Type B pancreatic cell (in vitro differentiated cells): Measurements from ENCODE around the gene KLHL29. TPM values are rescaled to one million over a fixed set of nuclear protein-coding genes. Genes with fewer than 3 reads are reported as not detected.
A peak's percentile ranks its signal among the peaks of the same experiment; 100 is the strongest.

Experiments
- DNase-seq: peaks from one replicate; pipeline ENCODE4 v3.0.0; 2021; ENCODE audit warnings: mixed read lengths; ENCODE audit not compliant: unreplicated experiment; ENCODE audit errors: extremely low spot score
- H3K27ac Mint-ChIP-seq: 2 replicates; pipeline ENCODE4 v1.8.0; 2021; ENCODE audit warnings: mild to moderate bottlenecking, mixed read lengths
- H3K27me3 Mint-ChIP-seq: 2 replicates; pipeline ENCODE4 v1.8.0; 2021; ENCODE audit warnings: mixed read lengths
- H3K36me3 Mint-ChIP-seq: 2 replicates; pipeline ENCODE4 v1.8.0; 2021; ENCODE audit warnings: mixed read lengths
- H3K4me1 Mint-ChIP-seq: one replicate; pipeline ENCODE4 v1.8.0; 2021; ENCODE audit warnings: mixed read lengths; ENCODE audit not compliant: unreplicated experiment
- H3K4me3 Mint-ChIP-seq: 2 replicates; pipeline ENCODE4 v1.8.0; 2021; ENCODE audit warnings: mild to moderate bottlenecking, mixed read lengths
- H3K9me3 Mint-ChIP-seq: 2 replicates; pipeline ENCODE4 v1.8.0; 2021; ENCODE audit warnings: mixed read lengths
- CTCF ChIP-seq: fragments of 200-600 bp; sonication (generic); conservative IDR thresholded peaks from 2 replicates; pipeline ENCODE4 v1.5.0; 2021; ENCODE audit warnings: antibody characterized with exemption, mild to moderate bottlenecking
- total RNA-seq: library from RNA; stranded (reverse); gene quantifications from 2 replicates; pipeline ENCODE4 v1.2.1, GENCODE V29; 2021; ENCODE audit warnings: low replicate concordance

KLHL29 gene
- total RNA-seq, 1 donor from 2014 or later = 24.1 TPM

GRCh38 chr2:23503097-23503496 lies 118.1 kb downstream of the KLHL29 start:
- no peaks in the 10 kb centered on the region for H3K27me3 Mint-ChIP-seq
- H3K4me1 Mint-ChIP-seq = peaks cover 66% of the 10 kb centered on the region
- H3K4me3 Mint-ChIP-seq = no peak overlapping the region

GRCh38 chr2:23503682-23504081 lies 118.7 kb downstream of the KLHL29 start:
- Mint-ChIP-seq H3K4me1 (peaks cover 65% of the 10 kb centered on the region), H3K9me3 (no peaks in the 10 kb centered on the region), H3K27me3 (no peaks in the 10 kb centered on the region), H3K4me3 (no peak overlapping the region), H3K27ac (peak overlapping the region; percentile 53), H3K36me3 (no peaks in the 10 kb centered on the region)
- no peak for DNase-seq
- peak; percentile 50 for TF ChIP-seq CTCF

More at GRCh38 chr2:23503097-23503496, 118.1 kb downstream of the KLHL29 start:
- no peaks in the 10 kb centered on the region for H3K36me3 Mint-ChIP-seq
- no peaks in the 10 kb centered on the region for H3K9me3 Mint-ChIP-seq
- DNase-seq = no peak
- no peak overlapping the region for H3K27ac Mint-ChIP-seq
- no peak for TF ChIP-seq CTCF

- Mint-ChIP-seq H3K4me3 (no peak overlapping the region), H3K9me3 (no peaks in the 10 kb centered on the region), H3K27me3 (no peaks in the 10 kb centered on the region), H3K4me1 (peaks cover 69% of the 10 kb centered on the region), H3K36me3 (no peaks in the 10 kb centered on the region), H3K27ac (no peak overlapping the region)
- TF ChIP-seq CTCF = no peak
- DNase-seq = no peak
Measured at GRCh38 chr2:23504591-23504990, 119.6 kb downstream of the KLHL29 start.

- peaks cover 70% of the 10 kb centered on the region for H3K4me1 Mint-ChIP-seq
- peak overlapping the region; percentile 46 for H3K27ac Mint-ChIP-seq
- H3K4me3 Mint-ChIP-seq = no peak overlapping the region
- TF ChIP-seq CTCF = no peak
- H3K36me3 Mint-ChIP-seq = no peaks in the 10 kb centered on the region
- DNase-seq = no peak
- no peaks in the 10 kb centered on the region for H3K27me3 Mint-ChIP-seq
- no peaks in the 10 kb centered on the region for H3K9me3 Mint-ChIP-seq
Measured at GRCh38 chr2:23505218-23505983, 120.4 kb downstream of the KLHL29 start.

- Mint-ChIP-seq H3K27me3 (no peaks in the 10 kb centered on the region), H3K4me3 (no peak overlapping the region), H3K27ac (peak overlapping the region; percentile 39), H3K4me1 (peaks cover 70% of the 10 kb centered on the region), H3K36me3 (no peaks in the 10 kb centered on the region), H3K9me3 (no peaks in the 10 kb centered on the region)
- DNase-seq = no peak
- no peak for TF ChIP-seq CTCF
Measured at GRCh38 chr2:23505984-23506380, 121.0 kb downstream of the KLHL29 start.
